OCI-LY7 (cell line): Measurements from ENCODE around the gene MIA2.

Experiments
- EZH2phosphoT487 ChIP-seq: fragments of 200-600 bp; sonication (generic); IDR thresholded peaks from 2 replicates; pipeline ENCODE4 v1.6.1; 2018; ENCODE audit warnings: low read depth, borderline replicate concordance, mild to moderate bottlenecking, mixed run types, antibody characterized with exemption, low read length, moderate library complexity, mixed read lengths
- TF ChIP-seq, protein P1 (sequence below): fragments of 200-600 bp; sonication (generic); conservative IDR thresholded peaks from 2 replicates; pipeline ENCODE4 v1.5.1; 2014; ENCODE audit warnings: mild to moderate bottlenecking, antibody characterized with exemption, low read length, moderate library complexity, mixed read lengths

GRCh38 chr14:39398382-39398781 lies 164.7 kb downstream of the MIA2 start:
- TF ChIP-seq, protein P1, sequence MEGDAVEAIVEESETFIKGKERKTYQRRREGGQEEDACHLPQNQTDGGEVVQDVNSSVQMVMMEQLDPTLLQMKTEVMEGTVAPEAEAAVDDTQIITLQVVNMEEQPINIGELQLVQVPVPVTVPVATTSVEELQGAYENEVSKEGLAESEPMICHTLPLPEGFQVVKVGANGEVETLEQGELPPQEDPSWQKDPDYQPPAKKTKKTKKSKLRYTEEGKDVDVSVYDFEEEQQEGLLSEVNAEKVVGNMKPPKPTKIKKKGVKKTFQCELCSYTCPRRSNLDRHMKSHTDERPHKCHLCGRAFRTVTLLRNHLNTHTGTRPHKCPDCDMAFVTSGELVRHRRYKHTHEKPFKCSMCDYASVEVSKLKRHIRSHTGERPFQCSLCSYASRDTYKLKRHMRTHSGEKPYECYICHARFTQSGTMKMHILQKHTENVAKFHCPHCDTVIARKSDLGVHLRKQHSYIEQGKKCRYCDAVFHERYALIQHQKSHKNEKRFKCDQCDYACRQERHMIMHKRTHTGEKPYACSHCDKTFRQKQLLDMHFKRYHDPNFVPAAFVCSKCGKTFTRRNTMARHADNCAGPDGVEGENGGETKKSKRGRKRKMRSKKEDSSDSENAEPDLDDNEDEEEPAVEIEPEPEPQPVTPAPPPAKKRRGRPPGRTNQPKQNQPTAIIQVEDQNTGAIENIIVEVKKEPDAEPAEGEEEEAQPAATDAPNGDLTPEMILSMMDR: no peak
- TF ChIP-seq EZH2phosphoT487: no peak
